HG03095 (cell line): ENCODE measurements around the gene RAB26.

Experiments used
- ATAC-seq: cut with Tn5 transposase; IDR thresholded peaks from one replicate; pipeline ENCODE4 v1.9.1; 2021; ENCODE audit warnings: moderate library complexity; ENCODE audit not compliant: unreplicated experiment

Gene RAB26

DNA sequence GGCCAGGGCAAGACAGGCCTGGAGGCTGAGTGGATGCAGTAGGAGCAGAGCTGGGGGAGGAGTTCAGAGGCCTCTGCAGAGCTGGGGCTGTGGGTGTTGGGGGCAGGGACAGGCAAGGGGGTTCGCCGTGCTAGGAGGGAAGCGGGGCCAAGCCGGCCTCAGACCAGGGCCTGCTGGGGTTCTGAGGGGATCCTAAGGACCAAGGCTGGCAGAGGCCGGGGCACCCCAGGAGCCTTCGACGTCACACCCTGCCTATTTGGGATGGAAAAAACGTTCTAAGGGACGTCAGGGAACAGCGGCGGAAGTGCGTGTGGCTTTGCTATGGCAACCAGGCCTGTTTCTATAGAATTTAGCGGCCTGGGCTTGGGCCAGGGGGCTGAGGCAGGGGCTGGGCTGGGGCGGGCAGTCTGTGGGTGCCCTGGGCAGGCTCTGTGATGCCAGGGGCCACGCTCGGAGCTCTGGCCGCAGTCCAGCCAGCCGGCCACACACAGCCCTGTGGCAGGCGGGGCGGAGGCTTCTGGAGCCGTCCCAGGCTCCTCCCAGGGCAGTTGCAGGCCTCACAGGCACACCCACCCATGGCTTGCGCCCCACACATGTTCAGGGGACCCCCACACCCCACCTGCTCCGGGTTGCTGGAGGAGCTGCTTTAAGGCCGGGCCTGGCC lies 10.9 kb downstream of the RAB26 start:
- no peak for ATAC-seq

DNA sequence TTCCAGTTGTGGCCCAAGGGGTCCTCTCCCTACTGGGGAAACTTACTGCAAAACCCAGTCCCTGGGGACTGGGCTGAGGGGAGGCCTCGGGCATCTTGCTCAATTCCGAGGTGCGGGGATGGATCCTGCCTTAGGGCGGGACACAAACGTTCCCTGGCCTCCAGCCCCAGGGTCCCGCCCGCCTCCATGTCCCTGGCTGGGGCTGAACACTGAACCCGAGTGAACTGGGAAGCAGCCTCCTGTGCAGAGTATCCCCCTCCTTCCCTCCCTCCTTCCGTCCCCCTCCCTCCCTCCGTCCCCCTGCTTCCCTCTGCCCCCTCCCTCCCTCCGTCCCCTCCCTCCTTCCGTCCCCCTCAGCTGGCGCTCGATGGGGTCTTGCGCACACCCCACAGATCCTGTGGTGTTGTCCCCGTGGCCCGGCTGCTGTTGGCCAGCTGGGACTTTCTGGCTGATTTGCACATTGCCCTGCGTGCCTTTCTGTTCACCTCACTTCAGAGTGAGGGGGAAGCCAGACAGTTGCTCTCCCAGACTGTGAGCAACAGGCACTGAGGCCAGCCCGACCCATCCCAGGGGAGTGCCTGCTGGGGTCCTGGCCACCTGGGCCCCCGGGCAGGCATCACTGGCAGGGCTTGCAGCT lies 12.6 kb downstream of the RAB26 start:
- ATAC-seq = no peak

DNA sequence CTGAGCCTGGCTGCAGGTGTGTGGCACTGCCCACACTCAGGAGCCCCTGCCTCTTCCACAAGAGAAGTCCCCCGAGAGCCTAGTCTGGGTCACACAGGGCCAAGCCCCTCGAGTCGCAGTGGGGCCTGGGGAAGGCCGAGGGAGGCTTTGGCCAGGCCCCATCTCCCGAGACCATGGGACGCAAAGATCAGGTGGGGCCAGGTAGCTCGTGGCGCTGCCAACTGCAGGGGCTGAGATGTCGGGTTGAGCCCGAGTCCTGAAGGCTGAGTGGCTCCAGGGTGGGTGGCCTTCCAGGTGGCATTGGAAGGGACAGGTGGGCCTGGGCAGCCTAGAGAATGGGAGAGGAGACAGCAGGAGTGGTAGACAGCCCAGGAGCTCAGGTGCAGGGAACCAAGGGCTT lies 13.5 kb downstream of the RAB26 start:
- ATAC-seq = no peak

DNA sequence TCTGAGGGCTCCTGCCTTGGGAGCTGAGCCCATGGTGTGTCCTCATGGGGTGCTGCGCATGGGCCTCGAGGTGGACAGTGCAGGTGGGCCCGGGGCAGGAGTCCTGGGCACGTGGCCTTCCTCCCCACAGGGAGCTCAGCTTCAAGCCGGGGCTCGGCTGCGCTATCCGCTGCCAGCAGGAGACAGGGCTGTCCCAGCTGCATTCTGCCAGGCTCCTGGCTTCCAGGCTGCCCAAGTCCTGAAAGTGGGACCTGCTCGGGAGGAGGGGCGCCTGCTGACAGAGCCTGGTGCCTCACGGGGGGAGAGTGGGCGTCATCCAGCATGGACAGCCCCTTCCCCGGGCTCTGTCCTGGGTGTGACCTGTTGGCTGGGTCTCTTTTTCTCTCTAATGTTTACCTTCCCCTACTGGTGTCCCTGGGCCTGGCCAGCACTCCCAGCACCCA lies 14.3 kb downstream of the RAB26 start:
- ATAC-seq = no peak

- ATAC-seq = no peak
Measured at GRCh38 chr16:2163211-2163881, 14.9 kb downstream of the RAB26 start.

DNA sequence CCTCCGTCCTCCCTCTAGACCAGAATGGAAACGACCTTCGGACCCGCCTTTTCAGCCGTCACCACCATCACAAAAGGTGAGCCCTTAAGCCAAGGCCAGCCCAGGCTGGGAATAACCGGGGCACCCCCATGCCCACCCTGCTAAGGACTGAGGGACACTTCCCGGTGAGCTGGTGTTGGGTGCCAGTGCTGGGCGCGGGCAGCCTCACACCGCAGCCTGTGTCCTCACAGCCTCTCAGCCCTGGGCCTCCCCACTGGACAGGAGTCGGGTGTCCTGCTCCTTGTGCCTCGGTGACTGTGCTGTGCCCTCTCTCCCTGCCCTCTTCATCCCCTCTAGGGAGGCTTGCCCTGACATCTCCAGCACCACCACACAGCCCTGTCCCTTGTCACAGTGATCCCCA lies 17.4 kb downstream of the RAB26 start:
- ATAC-seq = no peak

- ATAC-seq = no peak
Measured at GRCh38 chr16:2166263-2167067, 18.0 kb downstream of the RAB26 start.

- no peak for ATAC-seq
Measured at GRCh38 chr16:2167068-2167638, 18.7 kb downstream of the RAB26 start.

DNA sequence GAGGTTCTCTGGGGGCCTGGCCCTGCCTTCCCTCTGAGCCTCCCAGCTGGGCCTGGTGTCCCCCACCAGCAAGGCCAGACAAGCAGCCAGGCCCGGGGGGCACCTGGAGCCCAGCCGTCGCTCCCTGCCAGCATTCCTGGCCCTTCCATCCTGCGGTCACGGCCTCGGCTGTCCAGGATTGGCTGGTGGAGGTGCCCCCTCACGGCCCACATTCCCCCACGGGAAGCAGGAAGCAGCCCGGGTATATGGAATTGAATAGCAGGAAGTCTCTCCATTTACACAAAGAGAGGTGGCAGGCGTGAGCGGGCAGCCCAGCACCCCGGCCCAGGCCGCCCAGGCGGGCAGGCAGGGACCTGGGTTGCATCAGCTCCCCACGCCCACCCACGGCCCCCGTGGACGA lies 21.7 kb downstream of the RAB26 start:
- no peak for ATAC-seq

GRCh38 chr16:2170587-2171435 lies 22.4 kb downstream of the RAB26 start:
- no peak for ATAC-seq

GRCh38 chr16:2171601-2172178 lies 23.3 kb downstream of the RAB26 start:
- no peak for ATAC-seq

- ATAC-seq = no peak
Measured at GRCh38 chr16:2172688-2173335, 24.4 kb downstream of the RAB26 start.

DNA sequence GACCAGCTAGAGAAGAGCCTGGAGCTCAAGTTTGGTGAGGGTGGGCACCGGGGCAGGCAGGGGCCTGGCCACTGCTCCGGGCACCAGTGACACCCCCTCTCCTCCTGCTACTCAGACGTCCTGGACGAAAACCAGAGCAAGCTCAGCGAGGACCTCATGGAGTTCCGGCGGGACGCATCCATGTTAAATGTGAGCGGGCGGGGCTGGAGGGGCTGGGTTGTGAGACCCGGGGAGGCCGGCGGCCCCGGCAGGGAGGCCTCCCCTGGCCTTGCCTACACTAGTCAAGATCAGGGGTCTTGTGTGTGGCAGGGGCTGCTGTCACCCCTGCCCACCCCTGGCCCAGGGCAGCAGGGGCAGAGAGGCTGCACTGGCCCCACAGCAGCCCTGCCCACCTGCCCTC lies 24.9 kb downstream of the RAB26 start:
- ATAC-seq = no peak

- ATAC-seq = no peak
Measured at GRCh38 chr16:2173916-2174315, 25.5 kb downstream of the RAB26 start.

DNA sequence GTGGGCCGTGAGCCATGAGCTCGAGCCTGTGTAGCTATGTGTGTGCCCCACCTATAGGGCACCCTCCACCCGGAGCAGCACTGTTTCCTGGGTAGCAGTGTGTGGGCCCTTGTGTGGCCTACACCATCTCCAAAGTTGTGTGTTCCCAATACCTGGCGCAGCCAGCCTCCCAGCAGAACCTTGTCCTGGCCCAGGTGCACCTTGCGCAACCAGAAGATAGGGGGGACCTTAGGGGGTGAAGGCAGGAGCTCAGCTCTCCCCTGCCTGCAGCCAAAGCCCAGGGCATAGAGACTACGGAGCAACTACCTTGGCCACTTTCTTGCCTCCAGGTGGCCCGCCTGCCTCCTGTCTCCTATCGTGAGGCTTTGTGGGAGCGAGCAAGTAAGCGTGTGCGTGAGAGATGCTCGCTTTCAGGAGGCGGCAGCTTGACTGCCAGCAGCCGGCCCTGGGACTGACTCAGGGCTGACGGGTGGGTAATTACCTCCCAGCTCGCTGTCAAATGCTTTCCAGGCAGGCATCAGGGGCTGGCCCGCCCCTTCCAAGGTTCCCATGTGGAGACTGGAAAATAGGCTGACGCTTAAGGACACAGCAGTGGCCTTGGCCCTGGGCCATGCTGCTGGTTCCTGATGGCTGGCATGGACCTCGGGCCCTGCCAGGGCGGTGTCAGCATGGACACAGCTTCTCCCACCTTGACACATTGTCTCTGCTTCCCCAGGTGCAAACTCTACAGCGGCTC lies 26.1 kb downstream of the RAB26 start:
- ATAC-seq = no peak

DNA sequence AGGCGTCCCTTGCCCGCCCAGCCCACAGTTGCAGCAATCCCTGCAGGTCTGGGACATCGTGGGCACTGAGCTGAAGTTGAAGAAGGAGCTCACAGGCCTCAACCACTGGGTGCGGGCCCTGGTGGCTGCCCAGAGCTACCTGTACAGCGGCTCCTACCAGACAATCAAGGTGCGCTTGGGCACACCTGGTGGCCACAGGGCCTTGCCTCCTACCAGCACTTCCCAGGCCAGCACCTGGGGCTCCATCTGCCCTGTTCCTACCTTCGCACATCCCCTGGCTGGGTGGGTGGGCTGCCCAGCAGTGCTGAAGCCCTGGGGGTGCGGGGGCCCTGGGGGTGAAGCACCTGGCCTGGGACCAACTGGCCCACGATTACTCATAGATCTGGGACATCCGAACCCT lies 27.0 kb downstream of the RAB26 start:
- no peak for ATAC-seq

DNA sequence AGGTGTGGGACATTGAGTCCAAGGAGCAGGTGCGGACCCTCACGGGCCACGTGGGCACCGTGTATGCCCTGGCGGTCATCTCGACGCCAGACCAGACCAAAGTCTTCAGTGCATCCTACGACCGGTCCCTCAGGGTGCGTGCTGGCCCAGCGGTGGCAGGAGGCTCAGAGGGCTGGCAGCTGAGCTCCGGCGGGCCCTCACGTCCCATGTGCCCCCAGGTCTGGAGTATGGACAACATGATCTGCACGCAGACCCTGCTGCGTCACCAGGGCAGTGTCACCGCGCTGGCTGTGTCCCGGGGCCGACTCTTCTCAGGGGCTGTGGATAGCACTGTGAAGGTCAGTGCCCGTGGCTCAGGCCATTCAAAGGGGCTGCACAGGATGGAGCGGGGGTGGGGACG lies 27.6 kb downstream of the RAB26 start:
- ATAC-seq = no peak

GRCh38 chr16:2177101-2177500 lies 28.7 kb downstream of the RAB26 start:
- no peak for ATAC-seq

DNA sequence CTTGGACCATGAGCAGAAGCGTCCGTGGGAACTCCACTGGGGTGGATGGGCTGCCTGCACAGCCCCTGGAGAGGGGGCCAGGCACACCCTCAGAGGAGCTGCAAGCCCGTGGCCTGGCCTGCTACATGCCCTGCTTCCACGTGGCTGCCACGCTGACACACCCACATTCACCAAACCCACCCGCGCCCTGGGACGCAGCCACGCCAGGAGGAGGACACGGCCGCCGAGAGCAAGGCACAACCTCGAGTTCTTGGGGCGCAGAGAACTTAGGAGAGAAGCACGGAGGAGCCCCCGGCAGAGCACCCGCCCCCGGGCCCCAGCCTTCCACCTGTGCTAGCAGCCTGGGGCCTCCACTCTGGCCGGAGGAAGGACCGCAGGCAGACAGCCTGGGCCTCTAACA lies 29.1 kb downstream of the RAB26 start:
- ATAC-seq = no peak
